Hindlimb muscle (tissue), 1 donor: Measurements from ENCODE around the gene PALD1. TPM values are rescaled to one million over a fixed set of nuclear protein-coding genes. Genes with fewer than 3 reads are reported as not detected.
"Not testable (repeated sequence)": the region's sequence is repeated elsewhere in the genome, so short reads cannot be mapped to it uniquely, and the experiment has no call there.

ENCODE experiments used
- DNase-seq: peaks from one replicate; pipeline ENCODE4 v3.0.0-alpha.2; 2013
- polyA plus RNA-seq: library from polyadenylated mRNA; unstranded; fragments of 120-200 nt; gene quantifications from one replicate; pipeline ENCODE4 v1.2.1, GENCODE V29; 2013; ENCODE audit not compliant: insufficient read length

The PALD1 gene
- polyA plus RNA-seq, 1 donor, result 22.7 TPM

DNA sequence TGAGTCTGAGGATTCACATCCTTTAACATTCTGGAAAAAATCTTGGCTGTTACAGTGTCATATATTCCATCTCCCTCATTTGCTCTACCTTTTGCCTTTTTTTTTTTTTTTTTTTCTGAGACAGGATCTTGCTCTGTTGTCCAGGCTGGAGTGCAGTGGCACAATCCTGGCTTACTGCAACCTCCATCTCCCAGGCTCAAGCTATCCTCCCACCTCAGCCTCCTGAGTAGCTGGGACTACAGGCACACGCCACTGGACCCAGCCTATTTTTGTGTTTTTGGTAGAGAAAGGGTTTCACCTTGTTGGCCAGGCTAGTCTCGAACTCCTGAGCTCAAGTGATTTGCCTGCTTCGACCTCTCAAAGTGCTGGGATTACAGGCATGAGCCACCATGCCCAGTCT, 135.8 kb downstream of the PALD1 start:
- not testable (repeated sequence) for DNase-seq

GRCh38 chr10:70615211-70615610, 136.6 kb downstream of the PALD1 start:
- no peak for DNase-seq

- DNase-seq, result no peak
Measured at GRCh38 chr10:70615784-70616522, 137.4 kb downstream of the PALD1 start.

- no peak for DNase-seq
Measured at GRCh38 chr10:70616761-70617160, 138.2 kb downstream of the PALD1 start.

Other genes with a start within 250 kb of the PALD1 start
- gene PPA1, start 245.3 kb upstream of the PALD1 start, polyA plus RNA-seq, result 75.0 TPM
- 0.09 TPM for gene NPFFR1, start 194.8 kb upstream of the PALD1 start, polyA plus RNA-seq
- 44.2 TPM for gene LRRC20, start 96.1 kb upstream of the PALD1 start, polyA plus RNA-seq
- 70.1 TPM for gene EIF4EBP2, start 74.6 kb upstream of the PALD1 start, polyA plus RNA-seq
- gene NODAL, start 37.1 kb upstream of the PALD1 start, polyA plus RNA-seq, result 0.68 TPM
- gene PRF1, start 124.0 kb downstream of the PALD1 start, polyA plus RNA-seq, result 0.74 TPM
- gene ADAMTS14, start 193.7 kb downstream of the PALD1 start, polyA plus RNA-seq, result 24.6 TPM